HEK293 (cell line): ENCODE measurements around the gene PLBD2.

ENCODE experiments used
- CTCF ChIA-PET: fragments of 350-600 bp; formaldehyde crosslinking; extraction: SDS; loops from one replicate; lab custom pipeline; 2021; ENCODE audit warnings: antibody characterized with exemption; lab: Yijun Ruan, JAX
- POLR2A ChIA-PET: fragments of 300-600 bp; formaldehyde crosslinking; extraction: SDS; loops from one replicate; lab custom pipeline; 2020; ENCODE audit warnings: antibody characterized with exemption, inconsistent platforms; lab: Yijun Ruan, JAX
- H3K27ac ChIP-seq: fragments of 200-500 bp; sonication (Bioruptor generic); 2 replicates; pipeline ENCODE4 v1.5.1; 2014; ENCODE audit warnings: low read depth, low read length, control low read depth, inconsistent platforms; ENCODE audit errors: extremely low read depth
- H3K36me3 ChIP-seq, 2 experiments: fragments of 200-500 bp in 1 of 2; sonication (Bioruptor generic) in 1 of 2; 1 replicate in 1 of 2; 2 replicates in 1 of 2; pipeline ENCODE4 v1.5.1; 2014 to 2017; ENCODE audit warnings: inconsistent platforms in 2 of 2, low read length in 2 of 2; ENCODE audit not compliant: control insufficient read depth in 2 of 2, insufficient read depth in 1 of 2
- H3K4me1 ChIP-seq: fragments of 200-500 bp; sonication (Bioruptor generic); 2 replicates; pipeline ENCODE4 v1.5.1; 2014; ENCODE audit warnings: mild to moderate bottlenecking, low read length, inconsistent platforms; ENCODE audit not compliant: control insufficient read depth, insufficient read depth
- H3K4me3 ChIP-seq: 2 replicates; pipeline ENCODE4 v1.5.1; 2011; ENCODE audit warnings: low read depth, mild to moderate bottlenecking, control low read depth, low read length, moderate library complexity
- H3K9me3 ChIP-seq: fragments of 200-500 bp; sonication (Bioruptor generic); 2 replicates; pipeline ENCODE4 v1.5.1; 2014; ENCODE audit warnings: low read depth, low read length, inconsistent platforms; ENCODE audit not compliant: control insufficient read depth, insufficient read depth
- AEBP2 ChIP-seq: fragments of 450-650 bp; formaldehyde crosslinking; IDR thresholded peaks from 2 replicates; pipeline ENCODE4 v1.5.1; 2016; ENCODE audit warnings: missing biosample characterization, missing genetic modification characterization, borderline replicate concordance
- ELK4 ChIP-seq: IDR thresholded peaks from 2 replicates; pipeline ENCODE4 v1.6.1; 2011; ENCODE audit warnings: mild to moderate bottlenecking, low read depth, low read length, borderline replicate concordance
- HOXC10 ChIP-seq: sonication (generic); formaldehyde crosslinking; IDR thresholded peaks from 2 replicates; pipeline ENCODE4 v1.8.1; 2023; ENCODE audit warnings: mild to moderate bottlenecking, missing genetic modification reagents
- OSR2 ChIP-seq: fragments of 450-650 bp; formaldehyde crosslinking; IDR thresholded peaks from 2 replicates; pipeline ENCODE4 v1.5.1; 2016; ENCODE audit warnings: missing biosample characterization, missing genetic modification characterization
- PRDM10 ChIP-seq: fragments of 450-650 bp; formaldehyde crosslinking; IDR thresholded peaks from 2 replicates; pipeline ENCODE4 v1.5.1; 2016; ENCODE audit warnings: missing biosample characterization, missing genetic modification characterization
- REPIN1 ChIP-seq: fragments of 450-650 bp; formaldehyde crosslinking; IDR thresholded peaks from 2 replicates; pipeline ENCODE4 v1.5.1; 2017; ENCODE audit warnings: missing biosample characterization, missing genetic modification characterization, low read depth
- SALL2 ChIP-seq: fragments of 450-650 bp; formaldehyde crosslinking; IDR thresholded peaks from 2 replicates; pipeline ENCODE4 v1.5.0; 2017; ENCODE audit warnings: missing biosample characterization, mild to moderate bottlenecking, missing genetic modification characterization, borderline replicate concordance
- ZFP37 ChIP-seq: fragments of 450-650 bp; formaldehyde crosslinking; IDR thresholded peaks from 2 replicates; pipeline ENCODE4 v1.5.1; 2016; ENCODE audit warnings: missing biosample characterization, missing genetic modification characterization
- ZNF19 ChIP-seq: fragments of 450-650 bp; formaldehyde crosslinking; IDR thresholded peaks from 2 replicates; pipeline ENCODE4; 2016; ENCODE audit warnings: missing biosample characterization, missing genetic modification characterization, low read depth
- ZNF350 ChIP-seq: fragments of 450-650 bp; formaldehyde crosslinking; IDR thresholded peaks from 2 replicates; pipeline ENCODE4 v1.5.0; 2017; ENCODE audit warnings: missing biosample characterization, mild to moderate bottlenecking, missing genetic modification characterization
- ZNF366 ChIP-seq: fragments of 450-650 bp; formaldehyde crosslinking; conservative IDR thresholded peaks from 2 replicates; pipeline ENCODE4 v1.5.1; 2016; ENCODE audit warnings: missing biosample characterization, missing genetic modification characterization
- ZNF398 ChIP-seq: fragments of 450-650 bp; formaldehyde crosslinking; IDR thresholded peaks from 2 replicates; pipeline ENCODE4 v1.5.1; 2017; ENCODE audit warnings: missing biosample characterization, missing genetic modification characterization
- ZNF488 ChIP-seq: fragments of 450-650 bp; formaldehyde crosslinking; IDR thresholded peaks from 2 replicates; pipeline ENCODE4 v1.5.1; 2016; ENCODE audit warnings: missing biosample characterization, missing genetic modification characterization
- ZNF585B ChIP-seq: fragments of 450-650 bp; formaldehyde crosslinking; IDR thresholded peaks from 2 replicates; pipeline ENCODE4 v1.5.1; 2016; ENCODE audit warnings: missing biosample characterization, missing genetic modification characterization
- ZNF654 ChIP-seq: fragments of 450-650 bp; formaldehyde crosslinking; IDR thresholded peaks from 2 replicates; pipeline ENCODE4 v1.5.1; 2016; ENCODE audit warnings: low read depth, missing biosample characterization, missing genetic modification characterization
- ZNF776 ChIP-seq: fragments of 450-650 bp; formaldehyde crosslinking; IDR thresholded peaks from 2 replicates; pipeline ENCODE4 v1.5.0; 2017; ENCODE audit warnings: missing biosample characterization, missing genetic modification characterization, borderline replicate concordance

The PLBD2 gene

DNA sequence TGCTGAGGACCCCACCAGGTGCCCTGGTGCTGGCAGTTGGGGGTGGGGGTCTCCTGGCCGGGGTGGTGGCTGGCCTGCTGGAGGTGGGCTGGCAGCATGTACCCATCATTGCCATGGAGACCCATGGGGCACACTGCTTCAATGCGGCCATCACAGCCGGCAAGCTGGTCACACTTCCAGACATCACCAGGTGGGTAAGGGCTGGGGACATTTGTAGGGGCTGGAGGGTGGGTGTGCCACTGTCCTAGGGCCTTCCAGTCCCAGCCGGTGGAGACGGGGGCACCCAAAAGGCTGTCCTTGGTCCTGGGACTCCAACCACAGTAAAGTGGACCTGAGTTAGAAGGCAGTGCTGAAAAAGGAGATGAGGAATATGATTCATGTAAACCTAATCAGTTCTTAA is 77.0 kb downstream of the PLBD2 start:
- CTCF ChIA-PET, result interaction anchor here (0.6 to 3.2 kb wide), 2 partner anchors 10 to 516 kb away, joined by 4 to 17 read pairs; no protein-coding TSS in a partner anchor

DNA sequence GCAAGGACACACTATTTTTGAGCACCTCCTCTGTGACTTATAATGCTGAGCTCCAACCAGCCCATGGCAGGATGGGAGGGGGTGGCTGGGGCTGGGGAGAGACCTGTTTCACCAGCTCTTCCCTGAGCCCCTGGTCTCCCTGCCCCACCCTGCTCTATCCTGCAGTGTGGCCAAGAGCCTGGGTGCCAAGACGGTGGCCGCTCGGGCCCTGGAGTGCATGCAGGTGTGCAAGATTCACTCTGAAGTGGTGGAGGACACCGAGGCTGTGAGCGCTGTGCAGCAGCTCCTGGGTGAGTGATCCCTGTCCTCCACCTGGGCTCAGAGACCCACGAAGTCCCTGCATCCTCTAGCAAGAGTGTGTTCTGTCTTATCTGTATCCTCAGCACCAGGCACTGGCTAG is 78.2 kb downstream of the PLBD2 start:
- H3K9me3 ChIP-seq, result no peaks in the 10 kb centered on the region
- H3K27ac ChIP-seq, result no peak overlapping the region
- CTCF ChIA-PET, result interaction anchor here (3.2 kb wide), 1 partner anchor 11 kb away, joined by 17 read pairs; no protein-coding TSS in a partner anchor
- POLR2A ChIA-PET, result no interaction called here
- H3K36me3 ChIP-seq, result no peaks in the 10 kb centered on the region
- H3K4me1 ChIP-seq, result no peaks in the 10 kb centered on the region
- no peak overlapping the region for H3K4me3 ChIP-seq
- TF ChIP-seq OSR2 (tag by site-specific recombination) (no peak), ZNF398 (tag by site-specific recombination) (no peak), ZNF585B (no peak), ZNF19 (tag by site-specific recombination) (no peak), ZFP37 (tag by site-specific recombination) (no peak), ZNF350 (tag by site-specific recombination) (no peak)

More for the DNA sequence above, 77.0 kb downstream of the PLBD2 start:
- TF ChIP-seq ZNF776 (tag by site-specific recombination) (no peak), ELK4 (no peak), REPIN1 (no peak), SALL2 (tag by site-specific recombination) (no peak), AEBP2 (tag by site-specific recombination) (no peak), ZNF654 (no peak), PRDM10 (tag by site-specific recombination) (no peak), ZNF366 (tag by site-specific recombination) (no peak), ZNF488 (tag by site-specific recombination) (no peak), HOXC10 (no peak)
- Histone ChIP-seq H3K27ac (no peak overlapping the region), H3K36me3 (no peaks in the 10 kb centered on the region), H3K4me1 (no peaks in the 10 kb centered on the region), H3K4me3 (no peak overlapping the region), H3K9me3 (no peaks in the 10 kb centered on the region)
- POLR2A ChIA-PET, result no interaction called here
